ENCODE results near the gene PARP12.
A peak's percentile ranks its signal among the peaks of the same experiment; 100 is the strongest.

Gene PARP12

GRCh38 chr7:140039066-140039465, 23.7 kb downstream of the PARP12 start:
- no peak overlapping the region for H3K4me3 ChIP-seq (replicated peaks in 1 of 2; ENCODE audit: low read depth in 2 of 2, low read length in 2 of 2)
- DNase-seq (ENCODE audit: low read depth in 2 of 2): peak; percentile 29 to 58
- no peak for TF ChIP-seq CTCF (IDR thresholded peaks at IDR 0.05; ENCODE audit: low read depth, low read length)

GRCh38 chr7:140036224-140036962, 26.4 kb downstream of the PARP12 start:
- no peak for TF ChIP-seq CTCF (IDR thresholded peaks at IDR 0.05; ENCODE audit: low read depth, low read length)
- DNase-seq (ENCODE audit: low read depth in 2 of 2): peak in 1 of 2 donors; percentile 15
- H3K4me3 ChIP-seq (replicated peaks in 1 of 2; ENCODE audit: low read depth in 2 of 2, low read length in 2 of 2): no peak overlapping the region

GRCh38 chr7:140035400-140036223, 27.1 kb downstream of the PARP12 start:
- H3K4me3 ChIP-seq (replicated peaks in 1 of 2; ENCODE audit: low read depth in 2 of 2, low read length in 2 of 2): no peak overlapping the region
- peak; percentile 43 to 90 for DNase-seq (ENCODE audit: low read depth in 2 of 2)
- no peak for TF ChIP-seq CTCF (IDR thresholded peaks at IDR 0.05; ENCODE audit: low read depth, low read length)

GRCh38 chr7:140034421-140034820, 28.3 kb downstream of the PARP12 start:
- DNase-seq (ENCODE audit: low read depth in 2 of 2): no peak
- no peak overlapping the region for H3K4me3 ChIP-seq (replicated peaks in 1 of 2; ENCODE audit: low read depth in 2 of 2, low read length in 2 of 2)
- no peak for TF ChIP-seq CTCF (IDR thresholded peaks at IDR 0.05; ENCODE audit: low read depth, low read length)

- TF ChIP-seq CTCF (IDR thresholded peaks at IDR 0.05; ENCODE audit: low read depth, low read length): no peak
Observed at GRCh38 chr7:140033779-140034363, 28.9 kb downstream of the PARP12 start.

GRCh38 chr7:140033036-140033435, 29.7 kb downstream of the PARP12 start:
- no peak overlapping the region for H3K4me3 ChIP-seq (replicated peaks in 1 of 2; ENCODE audit: low read depth in 2 of 2, low read length in 2 of 2)
- no peak for TF ChIP-seq CTCF (IDR thresholded peaks at IDR 0.05; ENCODE audit: low read depth, low read length)
- peak; percentile 8 to 65 for DNase-seq (ENCODE audit: low read depth in 2 of 2)

More at GRCh38 chr7:140033779-140034363, 28.9 kb downstream of the PARP12 start:
- no peak overlapping the region for H3K4me3 ChIP-seq (replicated peaks in 1 of 2; ENCODE audit: low read depth in 2 of 2, low read length in 2 of 2)
- DNase-seq (ENCODE audit: low read depth in 2 of 2): peak in 1 of 2 donors; percentile 76

All from cardiac fibroblast (primary cell).